Activated CD4-positive, alpha-beta memory T cell treated with anti-CD3 and anti-CD28 coated beads for 36 hours (primary cell): ENCODE measurements around the gene USP46. TPM values are rescaled to one million over a fixed set of nuclear protein-coding genes. Genes with fewer than 3 reads are reported as not detected.
A peak's percentile ranks its signal among the peaks of the same experiment; 100 is the strongest.

Experiments used
- CTCF ChIA-PET: fragments of 350-600 bp; sonication (Branson Sonifier 250); formaldehyde crosslinking; loops from one replicate; lab custom pipeline; 2021; ENCODE audit warnings: antibody characterized with exemption, inconsistent platforms; lab: Charles Lee
- POLR2A ChIA-PET: fragments of 350-600 bp; sonication (Branson Sonifier 250); formaldehyde crosslinking; loops from one replicate; lab custom pipeline; 2021; ENCODE audit warnings: antibody characterized with exemption; lab: Charles Lee
- DNase-seq: peaks from one replicate; pipeline ENCODE4 v3.0.0-alpha.2; 2020
- H3K27ac Mint-ChIP-seq: one replicate; pipeline ENCODE4 v1.8.0; 2021; ENCODE audit warnings: mixed read lengths
- H3K27me3 Mint-ChIP-seq: one replicate; pipeline ENCODE4 v1.8.0; 2021; ENCODE audit warnings: mixed read lengths
- H3K36me3 Mint-ChIP-seq: one replicate; pipeline ENCODE4 v1.8.0; 2021; ENCODE audit warnings: mixed read lengths
- H3K4me1 Mint-ChIP-seq: one replicate; pipeline ENCODE4 v1.8.0; 2021; ENCODE audit warnings: low read depth, mixed read lengths
- H3K4me3 Mint-ChIP-seq: one replicate; pipeline ENCODE4 v1.8.0; 2021; ENCODE audit warnings: mild to moderate bottlenecking, mixed read lengths
- H3K9me3 Mint-ChIP-seq: one replicate; pipeline ENCODE4 v1.8.0; 2021; ENCODE audit warnings: mixed read lengths
- intact Hi-C: fragments of 100-400 bp; cut with micrococcal nuclease; formaldehyde crosslinking; loops from one replicate; pipeline ENCODE4 v1.15.1; 2023
- total RNA-seq, 2 experiments: library from RNA; stranded (reverse); gene quantifications; one replicate each; pipeline ENCODE4 v1.2.3, GENCODE V29; 2021

Gene USP46
- total RNA-seq, 2 experiments from 2014 or later: 6.2 to 7.0 TPM

DNA sequence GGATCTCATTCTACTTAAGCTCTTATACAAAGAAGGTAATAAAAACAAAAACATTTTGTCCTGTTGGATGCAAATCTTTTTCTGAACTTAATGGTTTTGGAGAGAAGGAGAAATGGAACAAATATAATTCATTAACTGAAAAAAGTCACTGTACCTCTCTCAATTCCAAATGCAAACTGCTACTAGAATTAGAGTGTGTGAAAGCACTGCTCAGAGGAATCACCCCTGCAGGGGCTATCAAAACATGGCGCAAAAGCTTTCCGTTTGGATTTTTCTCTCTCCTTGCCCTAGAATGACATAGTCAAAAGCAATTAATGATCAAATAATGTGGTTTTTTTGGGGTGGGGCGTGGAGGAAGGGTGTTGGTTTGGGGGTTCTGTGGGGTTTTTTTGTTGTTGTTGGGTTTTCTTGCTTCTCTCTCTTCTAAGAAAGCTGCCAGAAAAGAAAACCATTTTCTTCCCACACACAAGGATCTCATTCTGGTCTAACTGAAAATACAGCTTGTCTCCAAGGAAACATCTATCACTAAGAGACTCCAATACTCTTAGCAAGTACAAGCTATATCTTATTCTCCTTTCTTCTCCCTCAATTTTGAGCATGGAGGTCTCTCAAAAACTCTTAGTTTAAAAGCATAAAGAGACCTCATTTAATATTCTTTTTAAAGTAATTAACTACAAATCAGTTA lies 41.6 kb downstream of the USP46 start:
- H3K27ac Mint-ChIP-seq: no peak overlapping the region
- H3K36me3 Mint-ChIP-seq: peaks cover 14% of the 10 kb centered on the region
- DNase-seq: no peak
- ChIA-PET CTCF (interaction anchor here (0.8 to 1.8 kb wide), 2 partner anchors 30 to 72 kb away, joined by 3 to 4 read pairs; no protein-coding TSS in a partner anchor), POLR2A (no interaction called here)
- intact Hi-C loops: no loop called here
- peaks cover 44% of the 10 kb centered on the region for H3K4me1 Mint-ChIP-seq
- no peaks in the 10 kb centered on the region for H3K9me3 Mint-ChIP-seq
- H3K4me3 Mint-ChIP-seq: no peak overlapping the region
- no peaks in the 10 kb centered on the region for H3K27me3 Mint-ChIP-seq

DNA sequence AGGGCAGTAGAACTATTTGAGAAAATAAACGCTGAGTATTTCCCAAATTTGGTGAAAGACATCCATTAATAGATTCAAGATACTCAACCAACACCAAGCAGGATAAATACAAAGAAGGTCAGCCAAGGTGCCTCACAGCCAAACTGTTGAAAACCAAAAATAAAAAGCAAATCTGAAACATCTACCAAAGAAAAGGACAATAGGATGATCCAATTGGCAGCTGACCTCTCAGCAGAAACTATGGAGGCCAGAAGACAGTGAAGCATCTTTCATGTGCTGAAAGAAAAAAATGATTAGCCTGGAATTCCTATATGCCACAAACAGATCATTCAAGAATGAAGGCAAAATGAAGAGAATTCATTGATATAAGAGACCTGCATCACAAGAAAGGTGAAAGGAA lies 44.9 kb downstream of the USP46 start:
- H3K4me1 Mint-ChIP-seq: peaks cover 29% of the 10 kb centered on the region
- no peak overlapping the region for H3K4me3 Mint-ChIP-seq
- CTCF ChIA-PET: no interaction called here
- peaks cover 16% of the 10 kb centered on the region for H3K36me3 Mint-ChIP-seq
- intact Hi-C loops: no loop called here
- no peaks in the 10 kb centered on the region for H3K27me3 Mint-ChIP-seq
- H3K27ac Mint-ChIP-seq: no peak overlapping the region
- no peaks in the 10 kb centered on the region for H3K9me3 Mint-ChIP-seq
- DNase-seq: no peak
- POLR2A ChIA-PET: no interaction called here

DNA sequence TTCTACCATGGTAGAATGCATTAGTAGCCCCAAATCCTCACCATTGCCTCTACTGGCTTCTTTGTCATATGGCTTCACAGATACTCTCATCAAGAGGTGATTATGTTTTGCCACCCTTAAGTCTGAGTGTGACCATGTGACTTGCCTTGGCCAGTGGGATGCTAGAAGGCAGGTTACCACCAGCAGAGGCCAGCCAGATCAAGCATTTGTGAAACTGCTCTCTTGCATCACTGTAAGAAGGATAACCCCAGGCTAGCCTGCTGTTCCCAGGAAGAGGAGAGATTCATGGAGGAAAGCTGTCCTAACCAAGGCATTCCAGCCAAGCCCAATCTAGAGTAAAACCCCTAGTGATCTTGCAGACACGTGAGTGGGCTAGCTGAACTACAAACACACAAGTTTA lies 46.8 kb downstream of the USP46 start:
- H3K36me3 Mint-ChIP-seq: peaks cover 26% of the 10 kb centered on the region

DNA sequence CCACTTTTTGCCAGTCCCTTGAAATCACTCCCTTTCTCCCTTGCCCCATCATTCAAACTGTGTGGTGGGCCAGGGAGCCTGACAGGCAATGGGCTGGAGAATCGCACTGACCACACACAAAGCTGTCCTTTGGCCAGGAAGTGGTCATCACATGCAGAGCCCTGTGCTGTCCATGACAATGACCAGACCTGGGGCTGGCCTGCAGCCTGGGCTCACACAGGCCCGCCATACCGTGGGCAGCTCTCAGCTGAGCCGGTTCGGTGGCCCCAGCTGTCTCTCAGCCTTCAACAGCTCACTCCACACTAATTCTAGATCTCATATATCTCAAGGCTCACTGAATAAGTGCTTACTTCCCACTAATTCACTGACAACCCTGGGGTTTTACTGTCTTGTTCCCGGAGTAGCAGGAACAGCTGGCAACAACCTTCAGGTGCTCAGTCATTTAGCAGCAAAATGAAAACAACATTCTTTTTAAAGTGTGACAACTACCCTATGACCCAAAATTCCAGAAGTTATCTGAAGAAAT lies 48.0 kb downstream of the USP46 start:
- Mint-ChIP-seq H3K4me3 (no peak overlapping the region), H3K27me3 (no peaks in the 10 kb centered on the region), H3K27ac (no peak overlapping the region), H3K36me3 (peaks cover 33% of the 10 kb centered on the region), H3K9me3 (no peaks in the 10 kb centered on the region), H3K4me1 (peaks cover 8% of the 10 kb centered on the region)
- no peak for DNase-seq
- CTCF ChIA-PET: no interaction called here
- POLR2A ChIA-PET: no interaction called here
- intact Hi-C loops: no loop called here

More for the DNA sequence above, 46.8 kb downstream of the USP46 start:
- no peak overlapping the region for H3K4me3 Mint-ChIP-seq
- no peaks in the 10 kb centered on the region for H3K27me3 Mint-ChIP-seq
- no peak overlapping the region for H3K27ac Mint-ChIP-seq
- intact Hi-C loops: no loop called here
- no peak for DNase-seq
- peaks cover 14% of the 10 kb centered on the region for H3K4me1 Mint-ChIP-seq
- CTCF ChIA-PET: no interaction called here
- no peaks in the 10 kb centered on the region for H3K9me3 Mint-ChIP-seq
- POLR2A ChIA-PET: no interaction called here

GRCh38 chr4:52606726-52607125 lies 52.4 kb downstream of the USP46 start:
- Mint-ChIP-seq H3K9me3 (no peaks in the 10 kb centered on the region), H3K27ac (no peak overlapping the region), H3K4me3 (no peak overlapping the region), H3K4me1 (no peaks in the 10 kb centered on the region), H3K27me3 (no peaks in the 10 kb centered on the region), H3K36me3 (peaks cover 47% of the 10 kb centered on the region)
- POLR2A ChIA-PET: no interaction called here
- no peak for DNase-seq
- CTCF ChIA-PET: no interaction called here
- intact Hi-C loops: no loop called here

GRCh38 chr4:52606040-52606439 lies 53.1 kb downstream of the USP46 start:
- no peak for DNase-seq
- H3K27ac Mint-ChIP-seq: no peak overlapping the region
- ChIA-PET POLR2A (no interaction called here), CTCF (no interaction called here)
- no peaks in the 10 kb centered on the region for H3K4me1 Mint-ChIP-seq
- peaks cover 47% of the 10 kb centered on the region for H3K36me3 Mint-ChIP-seq
- H3K9me3 Mint-ChIP-seq: no peaks in the 10 kb centered on the region
- intact Hi-C loops: no loop called here
- no peaks in the 10 kb centered on the region for H3K27me3 Mint-ChIP-seq
- H3K4me3 Mint-ChIP-seq: no peak overlapping the region

DNA sequence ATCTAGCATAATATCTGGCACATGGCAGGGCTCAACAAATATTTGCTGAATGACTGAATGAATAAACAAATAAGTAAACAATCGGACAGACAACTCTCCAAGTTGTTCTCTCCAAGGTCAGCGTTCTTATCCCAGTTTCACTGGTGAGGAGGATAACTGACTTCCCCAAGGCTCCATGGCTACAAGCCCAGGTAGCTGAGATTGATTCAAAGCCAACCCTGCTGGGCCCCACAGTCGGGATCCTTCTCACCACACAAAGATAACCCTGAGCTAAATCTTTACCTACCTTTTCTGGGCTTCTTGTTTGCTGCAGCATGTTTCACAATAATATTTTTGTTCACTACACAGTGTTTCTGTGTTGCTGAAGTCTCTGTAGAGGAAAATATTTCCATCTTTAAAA lies 54.9 kb downstream of the USP46 start:
- no peak for DNase-seq
- no peak overlapping the region for H3K27ac Mint-ChIP-seq
- peaks cover 44% of the 10 kb centered on the region for H3K36me3 Mint-ChIP-seq

GRCh38 chr4:52600275-52600674 lies 58.8 kb downstream of the USP46 start:
- CTCF ChIA-PET: interaction anchor here (0.8 kb wide), 1 partner anchor 13 kb away, joined by 3 read pairs; no protein-coding TSS in a partner anchor
- Mint-ChIP-seq H3K4me1 (no peaks in the 10 kb centered on the region), H3K27me3 (no peaks in the 10 kb centered on the region), H3K27ac (no peak overlapping the region), H3K9me3 (no peaks in the 10 kb centered on the region), H3K36me3 (peaks cover 51% of the 10 kb centered on the region), H3K4me3 (no peak overlapping the region)
- POLR2A ChIA-PET: no interaction called here
- DNase-seq: no peak
- intact Hi-C loops: no loop called here

More for the DNA sequence above, 54.9 kb downstream of the USP46 start:
- H3K9me3 Mint-ChIP-seq: no peaks in the 10 kb centered on the region
- H3K4me1 Mint-ChIP-seq: no peaks in the 10 kb centered on the region
- ChIA-PET CTCF (interaction anchor here (0.8 kb wide), 1 partner anchor 16 kb away, joined by 3 read pairs; no protein-coding TSS in a partner anchor), POLR2A (no interaction called here)
- intact Hi-C loops: no loop called here
- no peaks in the 10 kb centered on the region for H3K27me3 Mint-ChIP-seq
- H3K4me3 Mint-ChIP-seq: no peak overlapping the region

DNA sequence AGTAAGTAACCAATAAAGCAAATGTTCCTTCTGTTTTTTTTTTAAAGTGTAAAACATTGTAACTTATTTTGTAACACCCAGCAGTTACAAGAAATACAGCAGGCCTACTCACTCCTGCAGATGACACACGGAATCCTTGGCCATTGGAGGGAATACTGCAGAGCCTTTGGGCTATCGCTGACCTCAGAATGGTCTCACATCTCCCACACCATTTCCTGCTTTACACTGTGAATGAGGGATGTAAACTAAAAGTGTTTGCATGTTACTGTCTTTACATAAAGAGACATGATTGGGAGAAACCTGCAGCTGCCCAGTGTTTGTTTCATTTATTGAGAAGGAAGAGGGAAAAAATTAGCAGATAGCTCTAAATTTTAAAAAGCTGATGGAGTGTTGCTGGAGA lies 64.1 kb downstream of the USP46 start:
- Mint-ChIP-seq H3K36me3 (peaks cover 39% of the 10 kb centered on the region), H3K27me3 (no peaks in the 10 kb centered on the region), H3K4me1 (peaks cover 4% of the 10 kb centered on the region), H3K27ac (no peak overlapping the region), H3K9me3 (no peaks in the 10 kb centered on the region), H3K4me3 (no peak overlapping the region)
- ChIA-PET POLR2A (no interaction called here), CTCF (no interaction called here)
- intact Hi-C loops: no loop called here
- no peak for DNase-seq

DNA sequence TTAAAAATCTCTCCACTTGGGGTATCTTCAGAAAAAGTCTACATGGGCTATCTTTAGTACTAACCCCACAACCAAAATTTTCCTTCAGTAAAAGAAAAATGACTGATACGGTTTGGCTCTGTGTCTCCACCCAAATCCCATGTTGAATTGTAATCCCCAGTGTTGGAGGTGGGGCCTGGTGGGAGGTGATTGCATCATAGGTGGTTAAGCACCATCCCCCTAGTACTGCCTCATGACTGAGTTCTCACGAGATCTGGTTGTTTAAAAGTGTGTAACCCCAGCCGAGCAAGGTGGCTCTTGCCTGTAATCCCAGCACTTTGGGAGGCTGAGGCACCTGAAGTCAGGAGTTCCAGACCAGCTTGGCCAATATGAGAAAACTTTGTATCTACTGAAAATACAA lies 66.8 kb downstream of the USP46 start:
- H3K27me3 Mint-ChIP-seq: no peaks in the 10 kb centered on the region
- peaks cover 25% of the 10 kb centered on the region for H3K4me1 Mint-ChIP-seq
- H3K9me3 Mint-ChIP-seq: no peaks in the 10 kb centered on the region
- no peak for DNase-seq
- intact Hi-C loops: no loop called here
- CTCF ChIA-PET: no interaction called here
- H3K36me3 Mint-ChIP-seq: peaks cover 21% of the 10 kb centered on the region
- H3K4me3 Mint-ChIP-seq: no peak overlapping the region
- POLR2A ChIA-PET: no interaction called here
- H3K27ac Mint-ChIP-seq: no peak overlapping the region

- H3K27me3 Mint-ChIP-seq: no peaks in the 10 kb centered on the region
- CTCF ChIA-PET: interaction anchor here (1.3 to 3.7 kb wide), 5 partner anchors 43 to 395 kb away, joined by 3 to 24 read pairs (median 15); no protein-coding TSS in a partner anchor
- no peaks in the 10 kb centered on the region for H3K9me3 Mint-ChIP-seq
- peaks cover 31% of the 10 kb centered on the region for H3K4me1 Mint-ChIP-seq
- POLR2A ChIA-PET: interaction anchor here (1.2 kb wide), 1 partner anchor 123 kb away, joined by 5 read pairs; no protein-coding TSS in a partner anchor
- H3K36me3 Mint-ChIP-seq: peaks cover 5% of the 10 kb centered on the region
- peak; percentile 67 for DNase-seq
- no peak overlapping the region for H3K4me3 Mint-ChIP-seq
- intact Hi-C loops: loop anchor here (1.0 to 2.0 kb wide), 3 partner anchors 70 to 394 kb away; partner anchors contain the start of gene USP46
- H3K27ac Mint-ChIP-seq: peak overlapping the region; percentile 44
Observed at GRCh38 chr4:52588771-52589591, 70.1 kb downstream of the USP46 start.

DNA sequence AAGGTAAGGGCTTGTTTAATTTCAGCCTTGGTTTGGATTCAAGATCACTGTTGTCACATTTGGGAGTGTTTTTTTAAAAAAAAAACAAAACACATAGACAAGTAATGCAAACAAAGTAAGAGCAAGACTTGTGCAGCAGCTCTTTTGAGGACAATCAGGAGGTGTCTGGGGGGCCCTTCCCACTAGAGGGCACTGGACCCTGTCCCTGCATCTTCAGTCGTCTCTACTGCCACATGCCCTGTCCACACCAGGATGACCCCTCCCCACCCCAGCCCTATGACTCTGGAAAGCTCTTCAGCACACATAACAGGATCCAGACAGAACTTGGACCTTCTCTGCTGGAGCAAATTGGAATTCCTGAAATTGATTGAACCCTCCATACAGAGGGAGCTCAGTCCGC lies 71.0 kb downstream of the USP46 start:
- peaks cover 31% of the 10 kb centered on the region for H3K4me1 Mint-ChIP-seq
- no peaks in the 10 kb centered on the region for H3K27me3 Mint-ChIP-seq
- DNase-seq: peak; percentile 51
- intact Hi-C loops: loop anchor here (1.0 to 2.0 kb wide), 3 partner anchors 71 to 395 kb away; partner anchors contain the start of gene USP46
- H3K27ac Mint-ChIP-seq: peak overlapping the region; percentile 44
- CTCF ChIA-PET: interaction anchor here (0.6 to 3.7 kb wide), 13 partner anchors 12 to 395 kb away, joined by 3 to 24 read pairs (median 3); no protein-coding TSS in a partner anchor
- POLR2A ChIA-PET: interaction anchor here (0.9 to 1.2 kb wide), 2 partner anchors 71 to 124 kb away, joined by 4 to 5 read pairs; partner anchors contain the start of gene USP46
- no peaks in the 10 kb centered on the region for H3K9me3 Mint-ChIP-seq
- no peak overlapping the region for H3K4me3 Mint-ChIP-seq
- peaks cover 5% of the 10 kb centered on the region for H3K36me3 Mint-ChIP-seq
